KBM-7 (cell line): ENCODE results near the gene ZNF343.

Source experiments
- DNase-seq: peaks from one replicate; pipeline ENCODE4 v3.0.0-alpha.2; 2015
- in situ Hi-C: fragments of 300-500 bp; cut with MboI; formaldehyde crosslinking; loops from 2 replicates; pipeline ENCODE4 v1.14.3; 2020; ENCODE audit warnings: low sequenced_read_pairs, low pct_unique_long_range_greater_than_20kb, mixed read lengths

The ZNF343 gene

DNA sequence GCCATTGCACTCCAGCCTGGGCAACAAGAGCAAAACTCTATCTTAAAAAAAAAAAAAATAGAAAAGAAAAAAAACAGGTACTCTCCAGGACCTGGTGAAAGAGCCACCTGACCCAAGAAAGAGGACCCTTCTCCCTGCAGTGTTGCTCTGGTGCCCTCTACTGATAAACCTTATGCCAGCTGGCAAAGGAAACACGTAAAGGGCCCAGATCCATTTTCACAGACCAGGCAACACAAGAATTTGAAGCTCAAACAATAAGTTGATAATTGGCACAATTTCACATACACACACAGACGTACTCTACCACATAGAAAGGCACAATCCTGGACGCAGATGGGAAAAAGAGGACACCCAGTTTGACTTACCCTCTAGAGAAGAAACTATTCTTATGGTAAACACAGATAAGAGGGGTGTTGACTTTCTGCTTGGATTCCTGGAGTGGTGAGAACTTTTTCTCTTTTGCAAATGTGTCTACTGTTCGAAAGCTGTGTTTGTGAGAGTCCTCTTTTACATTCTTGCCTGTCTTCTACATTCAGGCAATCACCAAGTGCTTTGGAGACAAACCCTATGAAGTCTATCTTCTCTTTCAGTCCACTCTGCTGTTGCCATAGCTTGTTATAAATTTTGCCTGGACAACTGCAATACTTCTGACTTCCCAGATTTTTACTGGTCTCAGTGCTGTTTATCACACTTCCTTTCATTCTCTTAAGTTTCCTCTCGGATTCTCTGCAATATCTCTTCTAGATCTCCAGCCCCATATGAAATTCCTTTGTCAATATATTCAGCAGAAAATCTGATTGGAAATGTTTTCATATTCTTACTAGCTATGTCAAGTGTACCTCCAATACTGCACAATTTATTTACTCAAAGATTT, 31.7 kb downstream of the ZNF343 start:
- in situ Hi-C loops, result no loop called here
- DNase-seq, result no peak

DNA sequence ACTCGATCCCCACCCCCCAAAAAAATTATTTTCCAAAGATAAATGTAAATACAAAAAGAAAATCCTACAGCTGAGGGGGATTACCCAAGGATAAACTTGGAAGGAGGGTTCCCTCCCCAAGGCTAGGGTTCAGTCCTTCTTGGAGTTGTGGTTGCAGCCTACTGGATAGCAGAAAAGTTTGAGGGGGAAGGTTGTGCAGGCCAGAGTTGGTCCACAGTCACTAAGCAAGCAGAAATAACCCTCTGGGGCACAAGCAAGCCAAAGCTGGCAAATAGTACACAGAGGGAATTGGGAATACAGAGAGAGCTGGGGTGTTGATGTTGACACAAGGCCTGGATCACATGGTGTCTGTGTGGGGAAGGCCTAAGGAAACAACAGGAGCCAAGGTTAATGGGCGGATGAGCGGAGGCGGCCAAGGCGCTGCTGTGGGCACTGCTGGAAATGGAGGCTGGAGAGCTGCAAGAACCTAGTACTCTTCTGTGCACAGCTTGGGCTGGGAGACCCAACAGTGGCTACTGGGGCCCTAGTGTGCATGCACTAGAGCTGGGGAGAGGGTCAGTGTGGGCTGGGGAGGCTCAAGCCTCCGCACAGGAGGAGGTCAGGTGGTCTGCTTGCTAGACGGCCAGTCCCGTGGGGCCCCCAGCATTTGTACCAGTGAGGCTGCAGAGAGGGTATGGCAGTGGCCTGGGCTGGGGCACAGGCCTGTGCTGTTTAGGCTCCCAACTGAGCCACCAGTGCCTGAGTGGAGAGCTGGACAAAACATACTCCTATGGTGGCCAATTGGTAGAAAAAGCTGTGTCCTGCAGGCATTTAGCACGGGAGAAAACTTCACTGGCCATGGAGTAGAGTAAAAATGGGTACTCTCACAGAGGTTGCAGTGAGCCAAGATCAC, 32.6 kb downstream of the ZNF343 start:
- DNase-seq, result no peak
- in situ Hi-C loops, result no loop called here

DNA sequence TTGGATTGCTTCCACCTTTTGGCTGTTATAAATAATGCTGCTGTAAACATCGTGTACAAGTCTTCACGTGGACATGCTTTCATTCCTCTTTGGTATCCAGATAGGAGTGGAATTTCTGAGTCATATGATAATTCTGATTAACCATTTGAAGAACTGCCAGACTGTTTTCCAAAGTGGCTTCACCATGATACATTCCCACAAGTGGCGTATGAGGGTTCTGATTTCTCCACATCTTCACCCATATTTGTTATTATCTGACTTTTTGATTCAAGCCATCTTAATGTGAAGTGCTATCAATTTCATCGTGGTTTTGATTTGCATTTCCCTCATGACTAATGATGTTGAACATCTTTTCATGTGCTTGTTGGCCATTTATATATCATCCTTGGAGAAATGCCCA, 35.2 kb downstream of the ZNF343 start:
- no peak for DNase-seq
- in situ Hi-C loops, result no loop called here

DNA sequence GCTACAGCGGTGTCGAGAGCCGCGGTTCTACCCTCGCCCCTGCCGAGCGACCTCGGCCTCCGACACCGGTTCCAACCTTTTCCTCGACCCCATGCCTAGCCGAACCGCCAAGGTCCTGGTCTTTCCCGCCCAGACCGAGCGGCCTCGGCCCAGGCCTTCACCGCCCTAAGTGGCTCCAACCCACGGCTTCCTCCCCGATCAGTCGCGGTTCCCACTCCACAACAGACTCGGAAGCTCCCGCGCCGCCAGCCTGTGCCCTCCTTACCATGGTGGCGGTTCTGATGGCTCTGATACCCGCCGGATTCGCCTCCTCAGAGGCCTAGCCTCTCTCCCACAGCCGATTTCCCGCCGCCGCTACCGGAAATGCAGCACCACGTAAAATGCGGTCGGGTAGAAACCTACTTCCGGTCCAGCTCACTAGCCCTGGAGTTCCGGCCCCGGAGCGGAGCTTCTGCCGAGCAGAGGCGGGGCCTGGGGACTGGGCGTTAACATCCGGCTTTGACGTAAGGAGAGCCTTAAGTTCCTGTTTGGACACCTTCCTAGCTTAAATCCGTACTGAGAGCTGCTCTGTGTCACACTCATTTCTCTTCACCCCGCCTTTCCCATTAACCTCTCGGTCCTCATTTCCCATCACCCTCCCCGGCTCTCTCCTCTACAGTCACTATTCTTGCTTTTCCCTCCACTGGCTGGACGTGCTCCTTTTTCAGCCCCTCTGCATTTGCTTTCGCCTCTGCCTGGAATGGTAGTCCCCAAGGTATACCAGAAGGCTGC, 38.1 kb downstream of the ZNF343 start, which contains the start of gene SNRPB:
SNRPB (minus strand) TSS at position 367 of the 771 bp plus-strand sequence; CDS start at position 268, 99 bp downstream.
- in situ Hi-C loops, result no loop called here
- peak; percentile 98 for DNase-seq

GRCh38 chr20:2469991-2470422, 38.7 kb downstream of the ZNF343 start:
- peak; percentile 76 for DNase-seq
- in situ Hi-C loops, result no loop called here

DNA sequence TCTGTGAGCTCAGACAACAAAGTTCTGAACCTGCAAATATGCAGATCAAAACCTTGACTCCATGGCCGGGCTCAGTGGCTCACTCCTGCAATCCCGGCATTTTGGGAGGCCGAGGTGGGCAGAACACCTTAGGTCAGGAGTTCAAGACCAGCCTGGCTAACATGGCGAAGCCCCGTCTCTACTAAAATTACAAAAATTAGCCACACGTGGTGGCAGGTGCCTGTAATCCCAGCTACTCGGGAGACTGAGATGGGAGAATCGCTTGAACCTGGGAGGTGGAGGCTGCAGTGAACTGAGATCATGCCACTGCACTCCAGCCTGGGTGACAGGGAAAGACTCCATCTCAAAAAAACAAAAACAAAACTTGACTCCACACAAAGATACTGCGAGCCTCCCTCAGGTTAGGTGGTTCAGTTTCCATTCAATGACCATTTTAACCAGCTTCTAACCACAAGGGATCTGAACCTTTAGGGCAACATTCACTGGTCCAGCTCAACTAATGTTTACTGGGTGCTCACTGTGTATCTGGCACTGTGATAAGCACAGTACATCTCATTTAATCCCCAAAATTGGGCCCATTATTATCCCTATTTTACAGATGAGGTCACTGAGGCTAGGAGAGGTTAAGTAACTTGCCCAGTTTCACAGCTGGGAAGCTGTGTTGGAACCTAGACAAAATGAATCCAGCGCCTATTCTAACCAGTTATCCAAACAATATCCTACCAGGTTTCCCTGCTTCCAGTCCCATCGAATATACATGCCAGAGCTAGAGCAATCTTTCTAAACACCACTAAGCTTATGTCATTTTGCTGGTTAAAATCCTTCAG, 39.9 kb downstream of the ZNF343 start:
- DNase-seq, result no peak
- in situ Hi-C loops, result no loop called here

DNA sequence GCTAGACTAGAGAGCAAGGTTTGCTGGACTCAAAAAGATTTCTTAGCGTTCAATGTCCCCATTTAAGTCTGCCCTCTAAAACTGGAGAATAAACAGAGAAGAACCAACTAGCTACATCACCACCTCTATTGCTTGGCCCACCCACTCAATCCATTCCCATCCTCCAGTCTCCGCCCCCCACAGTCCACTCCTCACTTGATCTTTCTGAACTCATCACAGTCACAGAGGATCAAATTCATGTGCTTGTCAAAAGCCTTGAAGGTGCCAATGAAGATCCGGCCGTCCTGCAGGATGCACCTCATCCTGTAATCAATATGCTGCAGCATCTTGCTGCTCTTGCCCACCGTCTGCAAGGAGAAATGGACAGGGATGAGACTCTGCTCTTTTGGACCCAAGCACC, 41.3 kb downstream of the ZNF343 start:
- in situ Hi-C loops, result no loop called here
- no peak for DNase-seq

GRCh38 chr20:2465100-2465499, 43.6 kb downstream of the ZNF343 start:
- DNase-seq, result no peak
- in situ Hi-C loops, result no loop called here

- DNase-seq, result no peak
- in situ Hi-C loops, result no loop called here
Measured at GRCh38 chr20:2463616-2464365, 44.9 kb downstream of the ZNF343 start.

DNA sequence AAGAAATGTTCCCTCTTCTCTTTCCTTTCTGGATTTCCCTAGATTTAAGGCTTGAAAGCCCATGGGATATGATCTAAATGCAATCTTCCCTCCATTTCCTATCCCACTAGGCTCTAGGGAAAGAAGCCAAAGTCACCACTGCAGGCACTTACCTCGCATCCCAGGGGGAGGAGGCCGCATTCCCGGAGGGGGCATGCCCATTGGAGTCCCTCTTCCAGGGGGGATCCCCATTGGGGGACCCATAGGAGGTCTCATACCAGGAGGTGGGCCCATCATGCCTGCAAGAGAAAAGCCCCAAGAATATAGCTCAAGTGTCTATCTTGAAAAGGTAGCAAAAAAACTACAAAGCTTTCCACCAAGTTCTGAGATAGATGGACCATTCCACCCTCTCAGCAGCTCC, 46.2 kb downstream of the ZNF343 start:
- in situ Hi-C loops, result no loop called here
- DNase-seq, result no peak

DNA sequence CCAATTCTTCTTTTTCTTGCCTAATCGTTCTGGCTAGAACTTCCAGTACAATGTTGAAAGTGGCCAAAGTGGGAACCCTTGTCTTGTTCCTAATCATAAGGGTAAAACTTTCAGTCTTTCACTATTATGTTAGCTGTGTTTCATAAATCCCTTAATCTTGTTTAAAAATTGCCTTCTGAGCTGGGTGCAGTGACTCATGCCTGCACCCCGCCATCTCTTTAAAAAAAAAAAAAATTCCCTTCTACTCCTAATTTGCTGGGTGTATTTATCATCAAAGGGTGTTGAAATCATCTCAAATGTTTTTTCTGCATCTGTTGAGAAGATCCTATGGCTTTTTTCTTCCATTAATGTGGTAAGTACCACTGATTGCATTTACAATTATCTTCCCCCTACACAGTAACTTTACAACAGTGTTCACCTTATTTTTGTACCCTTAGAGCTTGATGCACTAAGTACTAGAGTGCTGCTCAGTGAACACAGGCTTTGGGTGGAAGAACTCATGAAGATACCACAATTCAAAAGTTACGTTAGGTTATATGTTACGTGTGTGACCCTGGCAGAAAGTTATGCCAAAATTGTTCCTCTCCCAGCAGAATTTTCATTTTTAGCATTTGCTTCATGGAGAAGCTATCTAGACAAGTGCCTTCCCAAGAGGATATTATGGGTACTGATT, 47.8 kb downstream of the ZNF343 start:
- in situ Hi-C loops, result no loop called here
- no peak for DNase-seq

GRCh38 chr20:2459981-2460751, 48.5 kb downstream of the ZNF343 start:
- in situ Hi-C loops, result no loop called here
- DNase-seq, result no peak

- in situ Hi-C loops, result no loop called here
- no peak for DNase-seq
Measured at GRCh38 chr20:2458919-2459499, 49.7 kb downstream of the ZNF343 start.

GRCh38 chr20:2455771-2456497, 52.8 kb downstream of the ZNF343 start:
- DNase-seq, result no peak
- in situ Hi-C loops, result no loop called here

DNA sequence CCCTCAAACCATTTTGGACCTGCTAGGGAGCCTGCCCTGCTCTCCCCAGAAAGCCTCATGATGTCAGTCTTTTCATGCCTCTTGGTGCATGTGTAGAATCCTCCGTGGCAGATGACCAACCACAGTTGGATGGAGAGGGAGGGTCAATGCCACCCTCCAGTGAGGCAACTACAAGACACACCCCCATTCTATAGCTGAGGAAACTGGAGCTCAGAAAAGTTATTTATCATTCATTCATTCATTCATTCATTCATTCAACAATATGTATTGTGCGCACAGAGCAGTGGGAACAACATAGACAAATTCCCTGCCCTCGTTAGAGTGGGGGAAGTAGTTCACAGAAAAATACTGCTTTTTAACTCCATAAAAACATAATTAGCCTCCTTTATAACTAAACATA, 54.9 kb downstream of the ZNF343 start:
- DNase-seq, result no peak
- in situ Hi-C loops, result no loop called here
